Right renal pelvis (tissue), 4 donors: ENCODE measurements around the gene MAMDC2. TPM values are rescaled to one million over a fixed set of nuclear protein-coding genes. Genes with fewer than 3 reads are reported as not detected.
A peak's percentile ranks its signal among the peaks of the same experiment; 100 is the strongest.

ENCODE experiments used
- DNase-seq, 4 donors: peaks; one replicate each; pipeline ENCODE4 v3.0.0-alpha.2; 2013; ENCODE audit warnings: low read depth in 4 of 4, low spot score in 3 of 4, missing footprints in 1 of 4
- polyA plus RNA-seq, 4 donors: library from polyadenylated mRNA; unstranded; fragments of 120-200 nt; gene quantifications; one replicate each; pipeline ENCODE4 v1.2.1, GENCODE V29; 2013; ENCODE audit not compliant: insufficient read length in 4 of 4

MAMDC2 gene
- 1 to 10 TPM; 6.6 to 8.0 (median 7.4) TPM for polyA plus RNA-seq

GRCh38 chr9:70043689-70044489 is at the start of gene MAMDC2:
Gene MAMDC2 (plus strand): TSS chr9:70043848. CDS start chr9:70044198, 350 bp downstream.
- DNase-seq: peak in 1 of 4 donors; percentile 20

GRCh38 chr9:69995846-69996245 is 47.8 kb upstream of the MAMDC2 start:
- no peak for DNase-seq

GRCh38 chr9:69996967-69997366 is 46.7 kb upstream of the MAMDC2 start:
- DNase-seq: no peak

GRCh38 chr9:69997524-69997923 is 46.1 kb upstream of the MAMDC2 start:
- no peak for DNase-seq

GRCh38 chr9:69999315-69999714 is 44.3 kb upstream of the MAMDC2 start:
- no peak for DNase-seq

- DNase-seq: no peak
These were observed 43.2 kb upstream of the MAMDC2 start for GRCh38 chr9:70000469-70000868.

GRCh38 chr9:70003901-70004714 is 39.5 kb upstream of the MAMDC2 start:
- DNase-seq: no peak

- no peak for DNase-seq
These were observed 37.3 kb upstream of the MAMDC2 start for GRCh38 chr9:70006306-70006705.

GRCh38 chr9:70007831-70008230 is 35.8 kb upstream of the MAMDC2 start:
- DNase-seq: no peak

GRCh38 chr9:70010015-70010414 is 33.6 kb upstream of the MAMDC2 start:
- no peak for DNase-seq

- no peak for DNase-seq
These were observed 32.3 kb upstream of the MAMDC2 start for GRCh38 chr9:70011366-70011765.

GRCh38 chr9:70012569-70012968 is 31.1 kb upstream of the MAMDC2 start:
- no peak for DNase-seq

GRCh38 chr9:70013598-70014196 is 30.0 kb upstream of the MAMDC2 start:
- no peak for DNase-seq

GRCh38 chr9:70015099-70015498 is 28.5 kb upstream of the MAMDC2 start:
- DNase-seq: no peak

GRCh38 chr9:70020217-70020616 is 23.4 kb upstream of the MAMDC2 start:
- DNase-seq: no peak

GRCh38 chr9:70020991-70021571 is 22.6 kb upstream of the MAMDC2 start:
- DNase-seq: peak in 1 of 4 donors; percentile 27

GRCh38 chr9:70028287-70028686 is 15.4 kb upstream of the MAMDC2 start:
- no peak for DNase-seq

GRCh38 chr9:70030156-70030555 is 13.5 kb upstream of the MAMDC2 start:
- DNase-seq: no peak

GRCh38 chr9:70031141-70031545 is 12.5 kb upstream of the MAMDC2 start:
- DNase-seq: no peak

GRCh38 chr9:70034271-70034711 is 9.4 kb upstream of the MAMDC2 start:
- DNase-seq: no peak

GRCh38 chr9:70035691-70036090 is 8.0 kb upstream of the MAMDC2 start:
- no peak for DNase-seq
